Naive thymus-derived CD4-positive, alpha-beta T cell (primary cell): ENCODE data around the gene KDM4C. TPM values are rescaled to one million over a fixed set of nuclear protein-coding genes. Genes with fewer than 3 reads are reported as not detected.
"Not testable (repeated sequence)": the region's sequence is repeated elsewhere in the genome, so short reads cannot be mapped to it uniquely, and the experiment has no call there.

ENCODE experiments used
- ATAC-seq: fragments of 150-1000 bp; cut with Tn5 transposase; 2 replicates; pipeline ENCODE4 v1.10.0; 2021; ENCODE audit warnings: mild to moderate bottlenecking, moderate library complexity
- CTCF ChIA-PET: fragments of 350-600 bp; sonication (Branson Sonifier 250); formaldehyde crosslinking; loops from one replicate; lab custom pipeline; 2021; ENCODE audit warnings: antibody characterized with exemption; lab: Charles Lee
- POLR2A ChIA-PET: fragments of 350-600 bp; sonication (Branson Sonifier 250); formaldehyde crosslinking; loops from one replicate; lab custom pipeline; 2021; ENCODE audit warnings: antibody characterized with exemption, inconsistent platforms; lab: Charles Lee
- DNase-seq, 9 donors: peaks; one replicate each; pipeline versions ENCODE4 v3.0.0 to v3.0.0-alpha.2; 2020 to 2022; ENCODE audit warnings: mixed read lengths in 1 of 9
- H3K27ac ChIP-seq: one replicate; pipeline ENCODE4 v1.7.0; 2013; ENCODE audit warnings: mild to moderate bottlenecking, low read depth, low read length, moderate library complexity
- H3K27me3 ChIP-seq, 2 donors: one replicate each; pipeline ENCODE4 v1.7.0; 2013; ENCODE audit warnings: low read length in 2 of 2, mild to moderate bottlenecking in 2 of 2, moderate library complexity in 2 of 2; ENCODE audit not compliant: control insufficient read depth in 2 of 2, insufficient read depth in 2 of 2
- H3K36me3 ChIP-seq, 3 experiments: 1 replicate in 2 of 3; 2 replicates in 1 of 3; pipeline ENCODE4 v1.7.0; 2013; ENCODE audit warnings: low read length in 3 of 3, mild to moderate bottlenecking in 3 of 3, moderate library complexity in 1 of 3; ENCODE audit not compliant: insufficient read depth in 3 of 3, control insufficient read depth in 2 of 3
- H3K4me1 ChIP-seq, 2 donors: one replicate each; pipeline ENCODE4 v1.7.0; 2013; ENCODE audit warnings: low read length in 2 of 2, mild to moderate bottlenecking in 2 of 2, moderate library complexity in 1 of 2; ENCODE audit not compliant: control insufficient read depth in 2 of 2, insufficient read depth in 2 of 2
- H3K4me3 ChIP-seq: 2 replicates; pipeline ENCODE4 v1.7.0; 2013; ENCODE audit warnings: mild to moderate bottlenecking, low read length
- H3K9me3 ChIP-seq, 3 experiments: 1 replicate in 2 of 3; 2 replicates in 1 of 3; pipeline ENCODE4 v1.7.0; 2013; ENCODE audit warnings: low read length in 3 of 3; ENCODE audit not compliant: control insufficient read depth in 2 of 3
- H3K27ac Mint-ChIP-seq, 9 donors: one replicate each; pipeline ENCODE4 v1.8.0; 2020 to 2022; ENCODE audit warnings: mixed read lengths in 9 of 9, mild to moderate bottlenecking in 8 of 9, moderate library complexity in 5 of 9, inconsistent platforms in 2 of 9
- H3K27me3 Mint-ChIP-seq, 5 donors: one replicate each; pipeline ENCODE4 v1.8.0; 2021 to 2022; ENCODE audit warnings: mixed read lengths in 5 of 5, mild to moderate bottlenecking in 1 of 5
- H3K36me3 Mint-ChIP-seq, 5 donors: one replicate each; pipeline ENCODE4 v1.8.0; 2020 to 2022; ENCODE audit warnings: mixed read lengths in 5 of 5, mild to moderate bottlenecking in 3 of 5, inconsistent platforms in 1 of 5
- H3K4me1 Mint-ChIP-seq, 7 donors: one replicate each; pipeline ENCODE4 v1.8.0; 2020 to 2022; ENCODE audit warnings: mixed read lengths in 7 of 7, mild to moderate bottlenecking in 3 of 7, inconsistent platforms in 1 of 7
- H3K4me3 Mint-ChIP-seq, 10 donors: one replicate each; pipeline ENCODE4 v1.8.0; 2020 to 2022; ENCODE audit warnings: mild to moderate bottlenecking in 10 of 10, mixed read lengths in 10 of 10, moderate library complexity in 6 of 10, inconsistent platforms in 2 of 10
- H3K9me3 Mint-ChIP-seq, 11 donors: one replicate each; pipeline ENCODE4 v1.8.0; 2020 to 2022; ENCODE audit warnings: mixed read lengths in 11 of 11, mild to moderate bottlenecking in 4 of 11, inconsistent platforms in 1 of 11, moderate library complexity in 1 of 11
- intact Hi-C, 2 donors: fragments of 100-400 bp; cut with micrococcal nuclease; formaldehyde crosslinking; loops; one replicate each; pipeline ENCODE4 v1.15.1; 2023
- polyA plus RNA-seq, 2 donors: library from polyadenylated mRNA; unstranded; fragments of 300-500 nt; fragmentation: Illumina TruSeq; gene quantifications; one replicate each; pipeline ENCODE4 v1.2.3, GENCODE V29; 2021
- total RNA-seq, 6 experiments: library from RNA in 5 of 6; stranded (reverse) in 5 of 6; gene quantifications; 1 replicate in 5 of 6; 2 replicates in 1 of 6; pipeline ENCODE4 v1.2.3 and lab custom pipeline; 2021 to 2026

The KDM4C gene
- total and polyA plus RNA-seq, 7 experiments from 2014 or later, result 38.5 to 100 (median 91.3) TPM

- no peaks in the 10 kb centered on the region for H3K4me1 ChIP-seq
- no peak overlapping the region for H3K27ac ChIP-seq
- H3K9me3 ChIP-seq, result no peaks in the 10 kb centered on the region
- POLR2A ChIA-PET, result no interaction called here
- H3K4me1 Mint-ChIP-seq, result peaks cover 11 to 37% (median 24%) of the 10 kb centered on the region in 7 donors
- H3K36me3 ChIP-seq, result peaks cover 6 to 17% (median 10%) of the 10 kb centered on the region in 3 experiments
- H3K4me3 Mint-ChIP-seq, result no peak overlapping the region
- no peaks in the 10 kb centered on the region for H3K27me3 ChIP-seq
- intact Hi-C loops, result no loop called here
- no peak overlapping the region for H3K4me3 ChIP-seq
- peaks cover 8 to 57% (median 40%) of the 10 kb centered on the region in 5 donors for H3K36me3 Mint-ChIP-seq
- DNase-seq, result no peak
- no peak overlapping the region for H3K27ac Mint-ChIP-seq
- peaks cover 0 to 6% (median 0%) of the 10 kb centered on the region in 11 donors for H3K9me3 Mint-ChIP-seq
- H3K27me3 Mint-ChIP-seq, result no peaks in the 10 kb centered on the region
- CTCF ChIA-PET, result no interaction called here
- ATAC-seq, result no peak
These were observed 35.4 kb downstream of the KDM4C start for GRCh38 chr9:6793203-6793602.

GRCh38 chr9:6794936-6795335 lies 37.2 kb downstream of the KDM4C start:
- Mint-ChIP-seq H3K27ac (peak overlapping the region in 1 of 9 donors; percentile 71), H3K4me1 (peaks cover 6 to 26% (median 13%) of the 10 kb centered on the region in 7 donors), H3K4me3 (no peak overlapping the region), H3K27me3 (no peaks in the 10 kb centered on the region), H3K36me3 (peaks cover 8 to 58% (median 41%) of the 10 kb centered on the region in 5 donors), H3K9me3 (peaks cover 0 to 6% (median 3%) of the 10 kb centered on the region in 11 donors)
- H3K4me1 ChIP-seq, result no peaks in the 10 kb centered on the region
- POLR2A ChIA-PET, result no interaction called here
- H3K36me3 ChIP-seq, result peaks cover 6 to 17% (median 10%) of the 10 kb centered on the region in 3 experiments
- intact Hi-C loops, result no loop called here
- no peak for ATAC-seq
- CTCF ChIA-PET, result no interaction called here
- H3K9me3 ChIP-seq, result no peaks in the 10 kb centered on the region
- H3K4me3 ChIP-seq, result no peak overlapping the region
- H3K27me3 ChIP-seq, result no peaks in the 10 kb centered on the region
- DNase-seq, result no peak
- H3K27ac ChIP-seq, result no peak overlapping the region

DNA sequence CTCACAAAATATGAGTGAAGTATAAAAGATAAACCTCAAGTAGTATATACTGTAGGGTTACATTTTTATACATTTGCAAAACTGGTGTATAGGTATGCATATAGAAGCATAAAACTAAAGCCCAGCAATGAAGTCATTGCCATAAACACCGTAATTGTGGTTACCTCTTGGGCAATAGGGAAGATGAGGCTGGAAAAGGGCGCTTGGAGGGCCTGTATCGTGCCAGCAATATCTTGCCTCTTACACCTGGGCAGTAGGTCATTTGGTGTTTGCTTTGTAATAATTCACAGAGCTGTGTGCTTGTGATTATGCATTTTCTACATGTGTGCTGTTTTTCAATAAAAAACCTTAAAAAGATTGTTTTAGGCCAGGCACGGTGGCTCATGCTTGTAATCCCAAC lies 45.2 kb downstream of the KDM4C start:
- H3K4me1 Mint-ChIP-seq, result peaks cover 0 to 7% (median 0%) of the 10 kb centered on the region in 7 donors
- H3K27me3 ChIP-seq, result no peaks in the 10 kb centered on the region
- no peaks in the 10 kb centered on the region for H3K9me3 ChIP-seq
- no peak overlapping the region for H3K4me3 Mint-ChIP-seq
- H3K4me3 ChIP-seq, result no peak overlapping the region
- ChIA-PET CTCF (no interaction called here), POLR2A (no interaction called here)
- H3K27me3 Mint-ChIP-seq, result no peaks in the 10 kb centered on the region
- intact Hi-C loops, result no loop called here
- H3K36me3 Mint-ChIP-seq, result peaks cover 4 to 33% (median 20%) of the 10 kb centered on the region in 5 donors
- peaks cover 0 to 10% (median 0%) of the 10 kb centered on the region in 3 experiments for H3K36me3 ChIP-seq
- H3K27ac Mint-ChIP-seq, result no peak overlapping the region
- peaks cover 0 to 3% (median 0%) of the 10 kb centered on the region in 11 donors for H3K9me3 Mint-ChIP-seq
- ATAC-seq (no peak), DNase-seq (no peak)
- no peak overlapping the region for H3K27ac ChIP-seq
- no peaks in the 10 kb centered on the region for H3K4me1 ChIP-seq

DNA sequence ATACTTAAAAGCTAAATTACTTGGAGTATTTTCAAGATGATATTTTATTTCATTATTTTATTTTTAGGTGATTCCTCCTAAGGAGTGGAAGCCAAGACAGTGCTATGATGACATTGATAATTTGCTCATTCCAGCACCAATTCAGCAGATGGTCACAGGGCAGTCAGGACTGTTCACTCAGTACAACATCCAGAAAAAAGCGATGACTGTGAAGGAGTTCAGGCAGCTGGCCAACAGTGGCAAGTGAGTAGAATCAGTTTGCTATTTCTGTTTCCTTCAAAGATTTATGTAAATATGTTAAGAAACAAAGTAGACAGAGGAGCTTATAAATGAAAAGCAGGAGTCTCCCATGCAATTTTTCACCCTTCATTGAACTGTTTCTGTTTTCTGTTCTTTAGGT lies 47.8 kb downstream of the KDM4C start:
- peaks cover 0 to 5% (median 3%) of the 10 kb centered on the region in 7 donors for H3K4me1 Mint-ChIP-seq
- H3K27ac Mint-ChIP-seq, result no peak overlapping the region
- no peaks in the 10 kb centered on the region for H3K27me3 Mint-ChIP-seq
- no peak for DNase-seq
- Histone ChIP-seq H3K9me3 (no peaks in the 10 kb centered on the region), H3K36me3 (peaks cover 0 to 18% (median 0%) of the 10 kb centered on the region in 3 experiments), H3K27me3 (no peaks in the 10 kb centered on the region), H3K27ac (no peak overlapping the region), H3K4me1 (no peaks in the 10 kb centered on the region), H3K4me3 (no peak overlapping the region)
- H3K4me3 Mint-ChIP-seq, result no peak overlapping the region
- ChIA-PET POLR2A (no interaction called here), CTCF (no interaction called here)
- intact Hi-C loops, result no loop called here
- ATAC-seq, result no peak
- H3K9me3 Mint-ChIP-seq, result peaks cover 0 to 1% (median 0%) of the 10 kb centered on the region in 11 donors
- H3K36me3 Mint-ChIP-seq, result peaks cover 4 to 29% (median 17%) of the 10 kb centered on the region in 5 donors

- not testable (repeated sequence) for H3K4me3 ChIP-seq
These were observed 48.5 kb downstream of the KDM4C start for GRCh38 chr9:6806318-6806717.

DNA sequence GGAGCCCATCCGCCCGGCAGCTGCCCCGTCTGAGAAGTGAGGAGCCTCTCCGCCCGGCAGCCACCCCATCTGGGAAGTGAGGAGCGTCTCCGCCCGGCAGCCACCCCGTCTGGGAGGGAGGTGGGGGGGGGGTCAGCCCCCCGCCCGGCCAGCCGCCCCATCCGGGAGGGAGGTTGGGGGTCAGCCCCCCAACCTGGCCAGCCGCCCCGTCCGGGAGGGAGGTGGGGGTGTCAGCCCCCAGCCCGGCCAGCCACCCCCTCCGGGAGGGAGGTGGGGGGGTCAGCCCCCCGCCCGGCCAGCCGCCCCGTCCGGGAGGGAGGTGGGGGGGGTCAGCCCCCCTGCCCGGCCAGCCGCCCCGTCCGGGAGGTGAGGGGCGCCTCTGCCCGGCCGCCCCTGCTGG lies 49.9 kb downstream of the KDM4C start:
- intact Hi-C loops, H3K9me3 ChIP-seq, H3K27ac Mint-ChIP-seq, H3K27me3 ChIP-seq, DNase-seq, H3K9me3 Mint-ChIP-seq, H3K4me3 Mint-ChIP-seq, H3K4me1 Mint-ChIP-seq, POLR2A ChIA-PET, ATAC-seq, CTCF ChIA-PET, H3K27ac ChIP-seq, H3K27me3 Mint-ChIP-seq, H3K4me1 ChIP-seq, H3K4me3 ChIP-seq: not testable (repeated sequence)
- peaks cover 0 to 18% (median 0%) of the 10 kb centered on the region in 3 experiments for H3K36me3 ChIP-seq
- peaks cover 4 to 31% (median 21%) of the 10 kb centered on the region in 5 donors for H3K36me3 Mint-ChIP-seq

More at GRCh38 chr9:6806318-6806717, 48.5 kb downstream of the KDM4C start:
- H3K4me1 Mint-ChIP-seq, DNase-seq, H3K9me3 ChIP-seq, CTCF ChIA-PET, H3K4me3 Mint-ChIP-seq, intact Hi-C loops, H3K9me3 Mint-ChIP-seq, ATAC-seq, H3K27me3 ChIP-seq, POLR2A ChIA-PET, H3K27me3 Mint-ChIP-seq, H3K4me1 ChIP-seq, H3K27ac ChIP-seq: not testable (repeated sequence)
- H3K36me3 ChIP-seq, result peaks cover 0 to 18% (median 0%) of the 10 kb centered on the region in 3 experiments
- Mint-ChIP-seq H3K36me3 (peaks cover 4 to 29% (median 15%) of the 10 kb centered on the region in 5 donors), H3K27ac (peak overlapping the region in 1 of 9 donors; percentile 71)

DNA sequence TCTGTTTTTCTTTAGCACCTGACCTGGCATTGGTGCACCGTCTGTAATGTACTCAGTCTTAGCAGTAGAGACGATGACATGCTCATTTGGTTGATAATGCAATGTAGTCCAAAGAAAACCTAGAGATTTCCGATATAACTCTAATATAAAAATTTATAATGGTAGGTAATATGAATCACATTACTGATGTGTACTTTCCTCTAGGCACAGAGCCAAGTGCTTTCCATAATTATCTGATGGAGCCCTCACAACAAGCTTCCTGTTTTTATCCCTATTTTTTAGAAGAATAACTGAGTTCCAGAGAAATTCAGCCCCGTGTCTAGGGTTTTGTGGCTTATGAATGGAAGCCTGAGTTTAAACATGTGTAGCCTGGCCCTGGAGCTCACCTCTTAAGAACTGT lies 53.7 kb downstream of the KDM4C start:
- H3K4me3 Mint-ChIP-seq, result no peak overlapping the region
- ChIA-PET CTCF (no interaction called here), POLR2A (no interaction called here)
- no peaks in the 10 kb centered on the region for H3K27me3 Mint-ChIP-seq
- H3K9me3 Mint-ChIP-seq, result peaks cover 0 to 1% (median 0%) of the 10 kb centered on the region in 11 donors
- Histone ChIP-seq H3K4me3 (no peak overlapping the region), H3K27me3 (no peaks in the 10 kb centered on the region), H3K36me3 (peaks cover 0 to 14% (median 0%) of the 10 kb centered on the region in 3 experiments), H3K9me3 (no peaks in the 10 kb centered on the region), H3K27ac (no peak overlapping the region), H3K4me1 (no peaks in the 10 kb centered on the region)
- no peak overlapping the region for H3K27ac Mint-ChIP-seq
- DNase-seq (no peak), ATAC-seq (no peak)
- peaks cover 1 to 24% (median 15%) of the 10 kb centered on the region in 7 donors for H3K4me1 Mint-ChIP-seq
- peaks cover 0 to 22% (median 18%) of the 10 kb centered on the region in 5 donors for H3K36me3 Mint-ChIP-seq
- intact Hi-C loops, result no loop called here
